Breast epithelium (tissue), 4 donors: ENCODE results near the gene CHPF. TPM values are rescaled to one million over a fixed set of nuclear protein-coding genes. Genes with fewer than 3 reads are reported as not detected.

Experiments used
- DNase-seq, 2 donors: peaks; one replicate each; pipeline ENCODE4 v3.0.0-alpha.2; 2019; ENCODE audit warnings: low spot score in 2 of 2
- H3K27ac ChIP-seq, 2 donors: fragments of 200-600 bp; sonication (generic) in 1 of 2; one replicate each; pipeline ENCODE4 v1.5.1; 2016 to 2019; ENCODE audit warnings: mild to moderate bottlenecking in 1 of 2
- H3K27me3 ChIP-seq, 2 donors: fragments of 200-600 bp; sonication (generic) in 1 of 2; one replicate each; pipeline versions ENCODE4 v1.5.1 to v1.6.0; 2017 to 2019; ENCODE audit warnings: control low read depth in 1 of 2, mild to moderate bottlenecking in 1 of 2
- H3K36me3 ChIP-seq: fragments of 200-600 bp; one replicate; pipeline ENCODE4 v1.5.1; 2019
- H3K4me1 ChIP-seq, 2 donors: fragments of 200-600 bp; sonication (generic); one replicate each; pipeline ENCODE4 v1.5.1; 2016 to 2019; ENCODE audit warnings: control low read depth in 1 of 2
- H3K4me3 ChIP-seq, 3 donors: fragments of 200-600 bp; sonication (generic); 1 replicate in 2 of 3; 2 replicates in 1 of 3; pipeline ENCODE4 v1.5.1; 2016 to 2019; ENCODE audit warnings: mild to moderate bottlenecking in 3 of 3, moderate library complexity in 2 of 3
- H3K9me3 ChIP-seq, 2 donors: fragments of 200-600 bp; sonication (generic) in 1 of 2; one replicate each; pipeline ENCODE4 v1.5.1; 2016 to 2019; ENCODE audit warnings: control low read depth in 1 of 2
- CTCF ChIP-seq, 3 donors: fragments of 450-650 bp; IDR thresholded peaks; one replicate each; pipeline ENCODE4 v1.5.1; 2016 to 2017; ENCODE audit warnings: antibody characterized with exemption in 3 of 3, mild to moderate bottlenecking in 3 of 3, moderate library complexity in 3 of 3
- POLR2A ChIP-seq: fragments of 450-650 bp; IDR thresholded peaks from one replicate; pipeline ENCODE4 v1.6.1; 2016; ENCODE audit warnings: antibody characterized with exemption, mild to moderate bottlenecking, moderate library complexity
- POLR2AphosphoS5 ChIP-seq, 3 donors: sonication (generic); formaldehyde crosslinking; IDR thresholded peaks; one replicate each; pipeline ENCODE4 v1.6.1; 2017; ENCODE audit warnings: antibody characterized with exemption in 3 of 3
- intact Hi-C: fragments of 100-400 bp; cut with DNase I; formaldehyde crosslinking; loops from one replicate; pipeline ENCODE4 v1.15.1; 2023; ENCODE audit warnings: low total_unique reads
- total RNA-seq, 3 donors: library from RNA; depleted of rRNA; stranded (reverse); fragments of >200 nt; gene quantifications; one replicate each; pipeline ENCODE4 v1.1.0, GENCODE V29; 2016

The CHPF gene
- total RNA-seq, 3 donors from 2014 or later: 46.5 to 58.9 (median 49.0) TPM

- Histone ChIP-seq H3K27me3 (peaks cover 0 to 20% of the 10 kb centered on the region in 2 donors), H3K9me3 (no peaks in the 10 kb centered on the region), H3K4me1 (no peaks in the 10 kb centered on the region), H3K27ac (no peak overlapping the region), H3K36me3 (peaks cover 14% of the 10 kb centered on the region), H3K4me3 (peak overlapping the region in 2 of 3 donors; percentile 24 to 57)
- TF ChIP-seq CTCF (IDR thresholded peaks at IDR 0.05) (peak in 2 of 3 donors; percentile 46 to 47), POLR2A (no peak)
- DNase-seq: no peak
- intact Hi-C loops: no loop called here
These were observed 33.7 kb downstream of the CHPF start for GRCh38 chr2:219509780-219510511.

GRCh38 chr2:219508971-219509779 lies 34.4 kb downstream of the CHPF start:
- peak overlapping the region in 2 of 3 donors; percentile 24 to 57 for H3K4me3 ChIP-seq
- peaks cover 0 to 20% of the 10 kb centered on the region in 2 donors for H3K27me3 ChIP-seq
- no peak for TF ChIP-seq CTCF (IDR thresholded peaks at IDR 0.05)
- TF ChIP-seq POLR2AphosphoS5 (IDR thresholded peaks at IDR 0.05): no peak
- TF ChIP-seq POLR2A: no peak
- H3K36me3 ChIP-seq: peaks cover 19% of the 10 kb centered on the region
- H3K27ac ChIP-seq: no peak overlapping the region
- intact Hi-C loops: no loop called here
- H3K4me1 ChIP-seq: no peaks in the 10 kb centered on the region
- no peak for DNase-seq
- H3K9me3 ChIP-seq: no peaks in the 10 kb centered on the region

- H3K36me3 ChIP-seq: peaks cover 20% of the 10 kb centered on the region
- H3K4me1 ChIP-seq: no peaks in the 10 kb centered on the region
- H3K27me3 ChIP-seq: peaks cover 0 to 20% of the 10 kb centered on the region in 2 donors
- no peak overlapping the region for H3K27ac ChIP-seq
- intact Hi-C loops: no loop called here
- TF ChIP-seq POLR2A: no peak
- no peak for TF ChIP-seq POLR2AphosphoS5 (IDR thresholded peaks at IDR 0.05)
- TF ChIP-seq CTCF (IDR thresholded peaks at IDR 0.05): no peak
- H3K9me3 ChIP-seq: no peaks in the 10 kb centered on the region
- H3K4me3 ChIP-seq: no peak overlapping the region
- DNase-seq: no peak
These were observed 35.2 kb downstream of the CHPF start for GRCh38 chr2:219508444-219508734.

- DNase-seq: no peak
- H3K27me3 ChIP-seq: peaks cover 0 to 19% of the 10 kb centered on the region in 2 donors
- H3K9me3 ChIP-seq: no peaks in the 10 kb centered on the region
- TF ChIP-seq POLR2A: no peak
- no peak for TF ChIP-seq POLR2AphosphoS5 (IDR thresholded peaks at IDR 0.05)
- H3K36me3 ChIP-seq: peaks cover 20% of the 10 kb centered on the region
- H3K27ac ChIP-seq: no peak overlapping the region
- H3K4me1 ChIP-seq: no peaks in the 10 kb centered on the region
- no peak overlapping the region for H3K4me3 ChIP-seq
- intact Hi-C loops: no loop called here
These were observed 35.8 kb downstream of the CHPF start for GRCh38 chr2:219507581-219508443.

GRCh38 chr2:219506802-219507526 lies 36.6 kb downstream of the CHPF start:
- TF ChIP-seq POLR2A: no peak
- no peak for TF ChIP-seq POLR2AphosphoS5 (IDR thresholded peaks at IDR 0.05)
- no peak for TF ChIP-seq CTCF (IDR thresholded peaks at IDR 0.05)
- intact Hi-C loops: no loop called here
- Histone ChIP-seq H3K4me1 (no peaks in the 10 kb centered on the region), H3K27ac (no peak overlapping the region), H3K36me3 (peaks cover 20% of the 10 kb centered on the region), H3K27me3 (peaks cover 0 to 12% of the 10 kb centered on the region in 2 donors), H3K4me3 (no peak overlapping the region), H3K9me3 (no peaks in the 10 kb centered on the region)
- DNase-seq: no peak
